Skin epidermis (tissue), 12 donors: ENCODE data around the gene REXO4.

Source experiments
- H3K27ac ChIP-seq, 21 experiments: fragments of 200-600 bp; sonication (generic) in 11 of 21; one replicate each; pipeline ENCODE4 v1.5.0; 2020; ENCODE audit warnings: mild to moderate bottlenecking in 3 of 21, inconsistent platforms in 2 of 21, moderate library complexity in 2 of 21
- H3K4me3 ChIP-seq, 7 experiments: fragments of 200-600 bp; sonication (generic) in 2 of 7; one replicate each; pipeline ENCODE4 v1.5.0; 2020; ENCODE audit warnings: inconsistent platforms in 2 of 7, mild to moderate bottlenecking in 2 of 7, moderate library complexity in 1 of 7

The REXO4 gene

DNA sequence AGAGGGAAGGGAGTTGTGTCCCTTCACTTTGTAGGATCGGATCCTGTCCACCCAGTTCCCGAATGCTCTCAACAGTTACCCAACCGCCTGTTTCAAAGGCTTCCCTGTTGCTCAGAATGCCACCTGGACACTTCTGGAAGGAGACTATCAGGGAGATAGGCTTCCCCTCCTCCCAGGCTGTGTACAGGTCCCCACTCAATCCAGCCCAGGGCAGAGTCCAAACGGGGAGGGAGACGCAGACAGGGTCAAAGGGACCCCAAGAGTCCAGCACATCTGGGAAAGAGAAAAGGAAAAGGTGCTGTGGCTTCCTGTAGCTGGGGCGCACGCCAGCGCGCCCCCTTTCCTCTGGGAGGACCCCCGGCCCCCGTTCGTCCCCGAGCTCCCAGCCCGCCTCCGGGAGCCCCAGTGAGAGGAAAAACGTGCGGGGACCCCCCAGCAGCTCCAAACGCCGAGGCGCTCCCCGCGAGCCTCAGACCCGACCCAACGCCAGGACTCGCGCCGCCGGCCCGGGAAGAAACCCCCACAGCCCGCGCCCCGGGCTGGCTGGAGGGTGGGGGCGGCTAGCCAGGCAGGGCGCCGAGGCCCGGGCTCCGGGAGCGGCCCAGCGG lies 42.6 kb downstream of the REXO4 start:
- Histone ChIP-seq H3K27ac (peak overlapping the region; percentile 93 to 100 (median 99)), H3K4me3 (peak overlapping the region; percentile 79 to 100 (median 92))

- peak overlapping the region in 20 of 21 experiments; percentile 93 to 100 (median 99) for H3K27ac ChIP-seq
- H3K4me3 ChIP-seq: peak overlapping the region; percentile 79 to 100 (median 92)
Measured at GRCh38 chr9:133374612-133375115, 43.1 kb downstream of the REXO4 start.

DNA sequence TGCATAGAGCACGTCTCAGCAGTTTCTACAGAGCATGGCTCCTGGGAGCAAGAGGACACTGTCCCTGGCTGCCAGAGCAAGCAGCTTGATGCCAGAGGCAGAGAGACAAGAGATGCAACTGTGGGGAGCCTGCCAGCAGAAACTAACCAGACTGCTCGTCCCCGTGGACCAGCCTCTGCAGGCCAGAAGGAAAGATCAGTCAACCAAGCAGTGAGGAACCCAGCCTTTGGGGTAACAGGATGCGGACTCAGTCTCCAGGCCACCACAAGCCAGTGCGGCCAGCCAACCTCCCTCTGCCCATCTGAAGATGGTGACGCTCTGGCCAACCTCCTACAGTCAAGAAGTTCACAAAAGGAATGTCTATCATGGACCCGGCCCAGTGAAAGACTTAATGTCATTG lies 45.7 kb downstream of the REXO4 start:
- Histone ChIP-seq H3K4me3 (no peak overlapping the region), H3K27ac (peak overlapping the region in 15 of 21 experiments; percentile 3 to 85 (median 57))

DNA sequence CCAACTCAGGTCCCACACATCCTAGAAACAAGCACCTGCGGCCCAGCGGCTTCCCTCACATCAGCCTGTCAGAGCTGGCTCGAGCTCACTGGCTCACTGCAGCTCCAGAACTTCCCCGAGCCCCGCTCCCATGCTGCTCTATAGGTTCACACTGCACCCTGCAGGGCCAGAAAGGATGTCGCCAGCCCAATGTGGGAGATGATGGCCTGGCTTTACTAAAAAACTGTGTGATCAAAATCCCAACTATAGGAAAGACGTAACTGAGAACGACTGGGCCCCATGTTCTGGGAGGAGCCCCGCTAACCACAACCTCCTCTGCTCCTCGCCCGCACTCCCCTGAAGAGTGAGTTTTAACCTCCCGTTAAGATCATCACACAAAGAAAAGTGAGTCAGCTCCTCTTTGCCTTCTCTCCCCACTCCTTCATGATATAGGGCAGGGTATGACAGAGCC lies 46.5 kb downstream of the REXO4 start:
- H3K4me3 ChIP-seq: peak overlapping the region in 2 of 7 experiments; percentile 11 to 16
- H3K27ac ChIP-seq: peak overlapping the region in 15 of 21 experiments; percentile 14 to 85 (median 57)

- peak overlapping the region in 14 of 21 experiments; percentile 19 to 85 (median 60) for H3K27ac ChIP-seq
- H3K4me3 ChIP-seq: no peak overlapping the region
Measured at GRCh38 chr9:133370685-133371084, 47.1 kb downstream of the REXO4 start.

- no peak overlapping the region for H3K4me3 ChIP-seq
- peak overlapping the region in 11 of 21 experiments; percentile 18 to 85 (median 70) for H3K27ac ChIP-seq
Measured at GRCh38 chr9:133369933-133370332, 47.9 kb downstream of the REXO4 start.

- Histone ChIP-seq H3K27ac (peak overlapping the region in 10 of 21 experiments; percentile 9 to 85 (median 70)), H3K4me3 (no peak overlapping the region)
Measured at GRCh38 chr9:133369422-133369821, 48.4 kb downstream of the REXO4 start.

DNA sequence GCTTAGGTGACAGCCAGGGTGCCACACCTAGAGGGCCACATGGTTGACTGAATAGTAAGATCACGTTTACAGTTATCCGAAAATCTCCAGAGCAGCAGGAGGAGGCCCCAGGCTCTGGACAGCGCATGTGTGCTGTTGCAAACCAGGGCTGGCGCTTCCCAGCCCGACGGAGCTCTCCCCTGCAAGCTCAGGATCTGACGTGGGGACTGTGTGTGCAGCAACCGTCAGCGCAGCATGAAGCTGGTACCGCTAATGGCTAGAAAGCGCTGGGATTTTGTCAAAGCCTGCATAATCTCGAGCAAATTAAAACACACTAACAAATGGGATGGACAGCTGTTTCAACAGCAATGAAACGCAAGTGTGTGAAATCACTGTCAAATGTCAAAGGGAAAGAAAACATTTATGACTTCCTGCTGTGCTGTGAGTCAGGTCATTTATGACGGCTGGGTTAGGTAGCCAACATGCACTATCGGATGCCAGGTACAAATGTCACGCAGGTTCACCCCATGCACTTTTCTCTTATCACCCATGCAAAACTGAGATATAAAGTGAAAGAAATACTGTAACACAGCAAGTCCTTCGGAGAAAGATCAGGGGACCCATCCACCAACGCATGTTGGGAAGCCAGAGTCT lies 49.4 kb downstream of the REXO4 start:
- H3K4me3 ChIP-seq: no peak overlapping the region
- H3K27ac ChIP-seq: peak overlapping the region in 6 of 21 experiments; percentile 14 to 85 (median 34)

- peak overlapping the region in 5 of 21 experiments; percentile 17 to 85 (median 55) for H3K27ac ChIP-seq
Measured at GRCh38 chr9:133367778-133368177, 50.0 kb downstream of the REXO4 start.

GRCh38 chr9:133367221-133367620 lies 50.6 kb downstream of the REXO4 start:
- peak overlapping the region in 1 of 21 experiments; percentile 55 for H3K27ac ChIP-seq
- H3K4me3 ChIP-seq: no peak overlapping the region

More at GRCh38 chr9:133367778-133368177, 50.0 kb downstream of the REXO4 start:
- H3K4me3 ChIP-seq: no peak overlapping the region

DNA sequence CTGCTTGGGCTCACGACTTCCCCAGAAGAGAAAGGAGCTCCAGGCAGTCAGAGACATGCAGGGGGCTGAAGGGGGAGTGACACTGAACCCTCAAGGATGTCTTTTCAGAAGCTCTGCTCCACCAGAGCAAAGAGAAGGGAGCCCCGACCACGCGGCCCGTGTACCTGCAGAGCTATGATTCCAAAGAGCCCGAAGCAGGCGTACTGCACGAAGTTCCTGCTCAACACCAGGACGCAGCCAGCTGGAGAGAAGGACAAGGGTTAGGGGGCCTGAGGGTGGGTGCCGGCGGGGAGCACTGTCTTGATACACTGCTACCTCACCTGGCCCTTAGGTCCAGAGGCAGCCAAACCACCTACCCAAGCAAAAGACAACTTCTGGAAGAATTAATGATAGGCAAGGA lies 51.4 kb downstream of the REXO4 start:
- no peak overlapping the region for H3K27ac ChIP-seq
- H3K4me3 ChIP-seq: no peak overlapping the region

- Histone ChIP-seq H3K4me3 (no peak overlapping the region), H3K27ac (no peak overlapping the region)
Measured at GRCh38 chr9:133362359-133363044, 55.3 kb downstream of the REXO4 start.

GRCh38 chr9:133361507-133362092 lies 56.2 kb downstream of the REXO4 start:
- H3K4me3 ChIP-seq: no peak overlapping the region
- H3K27ac ChIP-seq: peak overlapping the region in 1 of 21 experiments; percentile 0

DNA sequence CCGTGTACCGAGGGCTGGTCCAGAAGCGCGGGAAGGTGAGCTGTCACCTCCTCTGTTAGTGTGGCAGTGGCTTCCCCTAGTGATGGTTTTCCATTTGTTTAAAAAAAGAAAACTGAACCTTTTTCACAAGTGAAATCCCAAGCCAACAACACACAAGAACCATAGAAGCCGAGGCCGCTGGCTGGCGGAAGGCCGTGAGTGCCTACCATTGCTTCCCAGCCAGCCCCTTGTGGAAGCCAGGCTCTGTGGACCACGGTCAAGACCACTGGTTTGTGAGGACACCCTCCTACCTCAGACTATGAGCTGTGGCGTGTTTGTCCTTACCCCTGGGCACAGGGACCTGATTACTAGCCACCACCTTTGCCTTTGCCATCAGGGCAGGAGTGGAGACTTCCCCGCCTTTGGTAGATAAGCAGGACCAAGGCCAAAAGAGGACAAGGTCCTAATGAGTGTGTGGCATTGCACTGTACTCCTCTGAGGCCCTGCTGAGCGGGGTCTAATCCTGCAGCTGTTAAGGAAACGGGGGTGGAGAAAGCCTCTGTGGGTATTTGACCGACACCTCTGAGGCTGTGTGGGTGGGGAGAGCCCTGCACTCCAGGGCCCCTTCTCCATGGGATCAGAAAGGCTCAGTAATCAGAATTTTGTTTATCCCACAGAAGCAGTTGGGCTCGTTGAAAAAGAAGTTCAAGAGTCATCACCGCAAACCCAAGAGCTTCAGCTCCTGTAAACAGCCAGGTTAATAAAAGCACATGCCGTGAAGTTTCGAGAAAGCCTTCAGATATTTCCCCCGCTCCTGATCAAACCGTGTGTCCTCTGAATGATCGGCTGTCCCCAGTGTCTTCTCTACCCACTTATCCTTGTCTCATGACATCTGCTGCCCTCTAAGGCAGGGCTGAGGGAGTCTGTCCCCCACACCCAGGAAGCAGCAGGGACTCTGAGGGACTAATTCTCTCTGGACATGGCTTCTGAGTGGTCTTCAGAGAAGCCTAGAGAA lies 57.1 kb downstream of the REXO4 start:
- Histone ChIP-seq H3K4me3 (no peak overlapping the region), H3K27ac (peak overlapping the region in 1 of 21 experiments; percentile 4)

DNA sequence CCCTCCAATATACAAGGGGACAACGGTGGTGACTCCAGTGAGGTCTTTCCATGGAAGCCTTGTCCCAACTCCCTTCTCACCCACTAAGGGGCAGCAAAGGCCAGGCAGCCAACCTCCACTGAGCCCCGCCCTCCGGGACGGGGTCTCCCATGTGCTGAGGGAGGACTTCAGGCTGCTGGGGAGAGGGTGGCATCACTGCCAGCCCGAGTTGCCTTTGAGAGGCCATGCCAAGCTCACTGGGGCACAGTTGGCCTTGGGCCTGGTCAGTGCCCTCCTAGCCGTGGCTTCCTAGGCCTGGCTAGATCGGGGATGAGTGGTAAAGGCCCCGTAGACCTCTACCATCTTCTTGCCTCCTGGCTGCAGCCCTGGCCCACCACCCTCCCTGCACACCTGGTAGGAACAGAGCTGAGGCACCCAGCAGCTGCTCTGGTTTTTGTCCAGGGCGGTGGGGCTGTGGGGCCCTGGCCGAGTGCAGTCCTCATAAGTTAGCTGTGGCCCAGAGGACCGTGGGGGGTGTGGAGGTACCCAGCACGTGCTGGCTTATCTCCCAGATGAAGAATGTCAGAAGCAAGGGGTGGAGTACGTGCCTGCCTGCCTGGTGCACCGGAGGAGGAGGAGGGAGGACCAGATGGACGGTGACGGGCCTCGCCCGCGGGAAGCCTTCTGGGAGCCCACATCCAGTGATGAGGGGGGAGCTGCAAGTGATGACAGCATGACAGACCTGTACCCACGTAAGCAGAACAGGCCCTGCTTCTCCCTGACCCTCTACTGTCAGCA lies 58.2 kb downstream of the REXO4 start:
- no peak overlapping the region for H3K4me3 ChIP-seq
- H3K27ac ChIP-seq: peak overlapping the region in 1 of 21 experiments; percentile 3

DNA sequence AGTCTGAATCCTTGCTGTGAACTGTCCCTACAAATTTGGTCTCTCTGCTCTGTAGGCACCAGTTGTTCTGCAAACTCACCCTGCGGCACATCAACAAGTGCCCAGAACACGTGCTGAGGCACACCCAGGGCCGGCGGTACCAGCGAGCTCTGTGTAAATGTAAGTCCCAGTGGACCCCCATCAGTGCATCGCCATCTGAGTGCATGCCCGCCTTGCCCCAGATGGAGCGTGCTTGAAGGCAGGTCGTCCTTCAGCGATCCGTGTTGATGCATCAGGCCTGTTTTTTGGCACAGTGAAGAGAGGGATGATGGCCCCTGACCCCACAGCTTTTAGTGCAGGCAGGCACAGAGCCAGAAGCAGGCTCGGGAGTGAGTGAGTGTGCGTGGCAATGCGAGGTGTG lies 60.2 kb downstream of the REXO4 start:
- Histone ChIP-seq H3K27ac (peak overlapping the region in 3 of 21 experiments; percentile 85 to 89 (median 88)), H3K4me3 (peak overlapping the region in 2 of 7 experiments; percentile 82 to 85)

DNA sequence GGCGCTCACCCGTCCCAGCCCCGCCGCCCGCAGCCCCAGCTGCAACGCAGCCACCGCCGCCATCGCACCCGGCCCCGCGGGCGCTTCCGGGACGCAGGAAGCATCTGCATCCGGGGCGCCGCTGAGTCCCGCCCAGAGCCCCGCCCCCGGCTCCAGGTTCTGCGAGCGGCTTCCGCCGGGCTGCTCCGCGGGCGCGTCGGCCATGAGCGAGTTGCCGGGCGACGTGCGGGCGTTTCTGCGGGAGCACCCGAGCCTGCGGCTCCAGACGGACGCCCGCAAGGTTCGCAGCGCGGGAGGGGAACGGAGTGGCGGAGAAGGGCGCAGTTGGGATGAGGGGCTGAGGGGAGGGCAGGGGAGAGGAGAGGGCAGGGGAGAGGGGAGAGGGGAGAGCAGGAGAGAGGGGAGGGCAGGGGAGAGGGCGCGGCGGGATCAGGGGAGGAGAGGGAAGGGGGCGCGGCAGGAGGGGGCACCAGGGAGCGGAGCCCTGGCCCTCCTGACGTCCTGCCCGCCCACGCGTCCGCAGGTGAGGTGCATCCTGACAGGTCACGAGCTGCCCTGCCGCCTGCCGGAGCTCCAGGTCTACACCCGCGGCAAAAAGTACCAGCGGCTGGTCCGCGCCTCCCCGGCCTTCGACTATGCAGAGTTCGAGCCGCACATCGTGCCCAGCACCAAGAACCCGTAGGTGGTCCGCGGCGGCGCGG lies 61.3 kb downstream of the REXO4 start, which contains the start of the genes SURF1 and SURF2:
Gene SURF1 (minus strand): TSS at position 97 of the 701 bp plus-strand sequence. CDS start 34 bp downstream, at position 63.
Gene SURF2 (plus strand): TSS at position 160 of the 701 bp plus-strand sequence. CDS start 43 bp downstream, at position 203.
- peak within 1 kb of the TSS; percentile 59 to 89 (median 85) for H3K27ac ChIP-seq
- H3K4me3 ChIP-seq: peak within 1 kb of the TSS; percentile 63 to 85 (median 77)
